NCI-H2107 (cell line): Measurements from ENCODE around the gene PCDH9.
A peak's percentile ranks its signal among the peaks of the same experiment; 100 is the strongest.

Experiments
- DNase-seq: peaks from one replicate; lab custom pipeline; 2025; lab: John Stamatoyannopoulos, UW

The PCDH9 gene

DNA sequence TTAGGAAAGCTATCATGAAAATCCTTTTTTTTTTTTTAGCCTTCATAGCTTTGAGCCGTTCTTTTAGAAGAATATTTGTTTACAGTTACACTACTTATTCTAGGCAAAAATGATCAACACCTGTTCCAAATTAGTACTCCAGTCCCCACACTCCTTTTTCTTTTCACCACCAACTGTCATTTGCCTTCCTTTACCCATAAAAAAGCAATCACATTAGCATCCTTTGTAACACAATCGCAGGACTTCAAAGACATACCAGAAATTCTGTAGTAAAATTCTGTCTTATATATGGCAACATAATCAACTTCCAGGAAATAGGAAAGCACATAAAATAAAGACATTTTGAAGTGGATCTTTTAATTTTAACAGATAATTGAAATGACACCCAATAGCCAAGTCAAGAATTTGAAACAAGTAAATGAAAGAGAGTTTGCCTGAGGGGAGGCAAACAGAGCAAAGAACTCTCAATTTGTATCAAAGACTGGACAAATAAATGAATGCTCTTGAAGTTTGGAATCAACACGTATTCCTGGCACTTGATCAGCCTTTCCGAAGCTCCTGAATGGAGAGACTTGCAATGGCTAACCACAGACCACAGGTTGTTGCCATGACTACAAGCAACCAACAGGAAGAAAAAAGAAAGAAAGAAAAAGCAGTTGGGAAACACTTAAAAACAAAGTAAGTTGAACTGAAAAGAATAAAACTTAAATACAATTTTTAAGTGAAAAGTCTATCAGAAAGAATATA, 206.8 kb downstream of the PCDH9 start:
- peak; percentile 41 for DNase-seq

DNA sequence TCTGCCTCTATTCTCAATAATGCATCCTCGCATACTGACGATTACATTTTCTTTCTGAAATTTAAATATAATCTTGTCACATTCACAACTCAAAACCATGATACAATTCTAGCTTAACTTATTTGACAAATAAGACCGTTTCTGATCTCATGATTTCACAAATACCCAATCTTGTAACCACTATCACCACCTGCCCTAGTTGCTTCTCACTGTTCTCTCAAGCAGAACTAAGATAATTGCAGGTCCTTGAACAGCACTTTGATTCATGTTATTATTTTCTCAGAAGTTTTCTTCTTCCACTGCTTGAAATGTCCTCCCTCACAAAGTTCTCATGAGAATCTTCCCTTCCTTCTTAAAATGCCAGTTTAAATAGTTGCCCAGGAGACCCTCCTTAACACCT, 211.4 kb downstream of the PCDH9 start:
- no peak for DNase-seq

DNA sequence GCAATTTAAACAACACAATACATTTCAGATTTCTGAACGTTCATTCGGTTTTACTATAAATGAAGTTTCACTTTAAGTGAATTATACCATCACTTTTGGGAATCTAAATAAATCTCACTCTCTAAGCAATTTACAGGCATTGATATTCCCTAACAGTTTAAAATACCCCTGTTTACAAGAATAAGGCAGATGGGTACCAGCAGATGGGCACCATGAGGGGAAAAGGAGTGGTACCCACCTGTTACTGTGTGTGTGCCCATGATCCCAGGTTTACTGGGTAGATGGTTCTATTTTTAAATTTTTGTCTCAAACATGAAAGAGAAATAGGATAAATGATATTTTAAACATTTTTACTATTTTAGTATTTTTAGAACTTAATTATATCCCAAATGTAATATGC, 212.9 kb downstream of the PCDH9 start:
- no peak for DNase-seq

DNA sequence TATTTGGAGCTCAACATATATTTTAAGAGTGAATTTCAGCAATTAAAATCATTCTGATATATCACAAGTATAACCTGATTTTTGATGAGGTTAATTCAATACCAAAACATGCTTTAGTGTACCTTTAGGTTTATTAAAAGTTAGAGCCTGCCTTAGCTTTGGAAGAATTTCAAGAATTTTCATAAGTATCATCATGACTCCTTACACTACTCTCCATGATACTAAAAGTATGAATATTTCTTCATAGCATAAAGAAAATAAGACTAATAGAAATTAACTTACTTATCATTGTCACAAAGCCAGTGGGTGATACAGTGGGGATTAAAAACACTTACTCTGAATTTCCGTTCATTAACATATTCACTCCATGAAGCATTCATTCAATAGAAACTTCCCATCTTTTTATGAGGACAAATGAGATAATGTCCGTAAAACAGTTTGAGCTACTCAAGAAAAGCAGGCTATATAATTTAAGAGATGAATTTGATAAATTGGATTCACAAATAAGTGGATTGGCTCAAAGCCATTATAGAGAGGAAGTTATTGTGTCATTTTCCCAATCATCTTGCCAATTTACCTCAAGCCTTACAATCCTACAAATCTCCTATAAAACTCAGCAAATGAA, 214.0 kb downstream of the PCDH9 start:
- DNase-seq = no peak

DNA sequence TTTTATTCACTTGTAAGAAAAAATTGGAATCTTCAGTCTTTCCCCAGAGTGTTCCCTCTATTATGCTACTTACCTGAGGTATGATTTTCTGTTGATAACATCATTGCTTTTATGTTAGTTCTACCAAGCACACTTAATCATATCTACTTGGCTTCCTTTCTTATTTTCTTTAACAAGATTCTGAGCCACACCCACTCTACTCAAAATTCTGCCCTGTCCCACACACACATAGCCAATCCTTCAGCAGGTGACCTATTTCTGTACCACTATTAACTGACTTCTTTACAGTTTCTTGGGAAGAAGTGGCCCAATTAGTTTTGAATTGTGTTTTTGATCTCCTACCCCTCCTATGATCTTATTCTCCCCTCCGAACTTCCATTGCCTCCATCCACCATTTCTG, 215.7 kb downstream of the PCDH9 start:
- no peak for DNase-seq

DNA sequence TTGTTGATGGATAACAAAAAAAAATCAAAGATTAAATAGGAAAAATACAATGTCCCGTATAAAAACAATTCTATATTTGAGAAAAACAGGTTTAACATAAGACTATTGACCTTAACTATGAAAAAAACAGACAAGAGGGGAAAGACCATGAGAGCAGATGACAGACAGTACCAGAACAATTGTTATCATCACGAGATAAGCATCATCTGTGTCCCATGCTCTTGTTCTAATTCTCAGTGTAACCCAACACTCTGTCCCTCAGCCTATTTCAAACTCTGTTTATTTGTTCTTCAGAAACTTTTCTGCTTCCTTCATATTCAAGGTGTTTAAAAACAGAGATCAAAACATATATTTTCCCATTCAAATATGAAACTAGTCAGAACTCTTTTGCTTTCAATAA, 216.4 kb downstream of the PCDH9 start:
- no peak for DNase-seq

DNA sequence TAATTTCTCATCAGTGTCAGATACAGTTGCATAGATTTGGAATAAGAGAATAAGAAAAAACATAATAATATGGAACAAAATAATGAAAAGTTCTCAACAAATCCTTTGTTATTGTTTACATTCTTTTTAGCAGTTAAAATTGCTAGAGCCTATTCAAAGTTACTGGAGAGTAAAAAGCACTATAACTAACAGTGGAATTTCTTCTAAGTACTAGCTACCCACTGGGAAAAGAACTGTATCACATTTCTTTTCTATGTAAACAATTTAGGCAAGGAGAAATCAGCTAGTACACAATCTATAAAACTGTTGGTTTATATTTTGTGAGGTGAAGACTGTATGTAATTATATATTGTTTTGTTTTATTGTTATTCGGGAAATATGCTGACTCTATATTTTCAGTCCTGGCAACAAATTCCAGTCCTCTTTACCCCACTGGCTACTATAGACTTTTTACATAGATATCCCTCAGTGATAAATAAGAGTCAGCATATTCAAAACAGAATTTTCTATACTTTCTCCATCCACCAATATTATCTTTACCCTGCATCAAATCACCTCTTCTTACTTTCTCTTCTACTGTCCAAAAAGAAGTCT, 222.0 kb downstream of the PCDH9 start:
- no peak for DNase-seq

DNA sequence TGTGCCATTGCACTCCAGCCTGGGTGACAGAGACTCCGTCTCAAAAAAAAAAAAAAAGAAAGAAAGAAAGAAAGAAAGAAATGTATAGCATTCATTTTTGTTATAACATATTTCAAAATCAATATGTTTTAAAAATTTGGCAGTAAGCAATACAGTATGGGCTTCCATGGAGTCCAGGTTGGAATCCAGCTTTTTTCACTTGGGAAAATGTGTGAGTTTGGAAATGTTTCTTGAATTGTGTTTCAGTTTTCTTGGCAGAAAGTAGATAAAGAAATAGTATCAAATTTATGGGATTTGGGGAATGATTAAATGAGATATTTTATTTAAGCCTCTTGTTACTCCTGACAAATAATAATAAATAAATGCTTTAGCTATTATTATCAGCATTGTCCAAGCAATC, 225.6 kb downstream of the PCDH9 start:
- DNase-seq = no peak

DNA sequence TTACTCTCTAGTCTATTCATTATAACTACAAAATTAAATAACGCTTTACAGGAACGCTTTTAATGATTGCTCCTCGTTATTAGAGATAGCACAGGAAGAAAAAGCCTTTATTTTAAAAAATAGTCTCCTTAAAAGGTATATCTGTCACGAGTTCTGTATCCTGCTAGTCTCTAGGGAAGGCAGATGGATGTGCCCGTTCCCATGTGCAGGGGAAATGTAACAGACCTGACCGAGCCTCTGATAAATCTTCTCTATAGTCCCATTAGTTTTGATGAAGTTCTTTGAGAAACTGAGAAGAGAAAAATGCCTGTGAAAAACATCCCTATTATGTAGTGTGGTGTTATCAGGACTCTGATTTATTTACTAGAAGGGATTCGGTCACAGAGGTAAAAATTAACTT, 226.4 kb downstream of the PCDH9 start:
- DNase-seq = no peak

DNA sequence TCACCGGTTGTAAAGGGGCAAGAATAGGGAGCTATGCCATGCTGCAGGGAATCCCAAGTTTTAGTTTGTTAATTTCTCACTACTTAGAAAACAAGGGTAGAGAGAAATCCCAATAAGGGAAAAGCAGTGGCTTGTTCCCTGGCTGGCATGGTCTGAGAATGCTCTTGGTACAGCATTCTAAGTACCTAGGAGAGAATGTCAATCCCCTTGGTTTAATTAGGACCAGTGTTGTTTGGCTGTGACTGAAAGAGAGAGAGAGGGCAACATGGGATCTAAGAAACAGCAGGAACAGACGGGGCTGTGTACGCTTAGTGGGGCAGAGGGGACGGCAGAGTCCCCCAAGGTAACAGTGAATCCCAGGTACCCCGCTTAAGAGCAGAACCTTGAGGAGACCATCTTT, 228.8 kb downstream of the PCDH9 start:
- no peak for DNase-seq

DNA sequence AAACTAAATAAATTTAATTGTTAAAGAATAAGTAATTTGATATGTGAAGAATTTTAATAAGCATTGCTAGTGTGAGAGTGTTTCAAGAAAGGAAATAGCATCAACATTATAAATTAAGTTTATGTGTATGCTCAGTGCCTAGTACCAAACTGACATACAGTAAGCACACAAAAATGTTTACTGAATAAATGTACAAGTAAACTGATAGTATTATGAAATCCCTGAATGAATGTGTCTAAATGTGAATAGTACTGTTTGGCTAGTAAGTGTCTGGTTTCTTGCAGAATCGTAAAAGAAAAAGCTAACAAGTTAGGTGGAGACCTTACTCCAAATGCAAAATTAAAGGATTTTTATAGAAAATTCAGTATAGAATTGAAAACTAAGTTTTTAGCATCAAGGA, 233.6 kb downstream of the PCDH9 start:
- no peak for DNase-seq

DNA sequence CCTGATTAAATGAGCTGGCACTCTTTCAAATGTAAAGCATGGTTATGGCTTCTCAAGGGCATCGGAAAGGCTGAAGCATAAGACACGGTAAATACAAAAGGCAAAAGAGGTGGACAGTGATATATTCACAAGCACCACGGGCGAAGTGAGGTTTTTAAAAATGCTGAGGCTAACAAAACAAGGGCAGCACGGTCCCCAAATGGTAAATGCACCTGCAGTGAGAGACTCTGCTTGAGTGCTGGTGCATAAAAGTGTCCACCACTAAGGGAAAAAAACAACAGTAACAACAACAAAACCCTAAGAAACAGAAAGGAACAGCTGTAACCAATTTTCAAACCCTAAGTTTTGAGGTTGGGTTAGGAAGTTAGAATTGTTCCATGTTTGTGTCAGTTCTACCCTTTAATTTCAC, 234.9 kb downstream of the PCDH9 start:
- no peak for DNase-seq

DNA sequence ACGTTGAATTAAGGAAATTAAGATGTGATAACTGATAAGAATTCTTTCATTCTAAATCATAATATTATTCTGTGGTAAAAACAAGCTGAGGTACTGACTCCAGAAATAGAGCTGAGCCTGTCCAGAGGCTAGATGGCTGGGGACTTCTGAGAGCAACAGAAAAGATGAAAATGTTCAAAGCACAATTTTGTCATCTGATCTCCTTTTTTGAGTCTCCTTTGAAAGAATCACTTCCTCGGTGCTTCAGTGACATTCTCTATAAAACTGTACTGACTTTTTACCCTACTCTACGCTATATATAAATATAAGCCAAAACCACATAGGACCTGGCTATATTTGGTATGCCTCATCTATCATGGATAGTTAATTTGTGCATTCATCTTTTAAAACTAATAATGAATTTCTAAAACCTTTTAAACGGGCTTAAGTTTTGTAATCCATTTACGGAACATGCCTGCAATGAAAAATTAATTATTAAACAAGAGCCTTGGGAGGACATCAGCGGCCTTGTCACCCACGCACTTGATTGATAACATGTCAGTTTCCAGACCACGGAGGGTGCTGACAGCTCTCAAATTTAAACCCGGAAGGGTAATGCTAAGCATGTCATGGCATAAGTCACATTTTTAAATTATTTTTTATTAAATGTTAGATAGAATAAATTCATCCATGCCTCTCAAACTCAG, 235.5 kb downstream of the PCDH9 start:
- no peak for DNase-seq

DNA sequence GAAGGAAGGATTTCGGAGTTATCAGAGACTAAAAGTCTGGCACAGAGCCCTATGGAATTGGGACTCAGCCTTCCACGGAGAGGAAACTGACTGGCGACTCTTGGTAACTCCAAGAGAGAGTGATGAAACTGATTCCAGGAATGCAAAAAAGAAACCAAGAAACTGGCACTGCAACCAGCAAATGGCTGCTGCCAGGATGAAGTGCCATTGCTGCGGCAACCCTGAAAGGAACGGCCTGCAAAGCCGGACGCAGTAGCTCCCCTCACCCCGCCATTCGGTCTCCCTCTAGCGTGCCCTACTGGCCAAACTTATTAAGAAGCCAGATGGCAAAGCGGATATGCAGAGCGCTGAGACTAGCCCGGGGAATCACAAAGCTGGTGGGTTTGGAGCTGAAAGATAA, 236.0 kb downstream of the PCDH9 start:
- DNase-seq = no peak

DNA sequence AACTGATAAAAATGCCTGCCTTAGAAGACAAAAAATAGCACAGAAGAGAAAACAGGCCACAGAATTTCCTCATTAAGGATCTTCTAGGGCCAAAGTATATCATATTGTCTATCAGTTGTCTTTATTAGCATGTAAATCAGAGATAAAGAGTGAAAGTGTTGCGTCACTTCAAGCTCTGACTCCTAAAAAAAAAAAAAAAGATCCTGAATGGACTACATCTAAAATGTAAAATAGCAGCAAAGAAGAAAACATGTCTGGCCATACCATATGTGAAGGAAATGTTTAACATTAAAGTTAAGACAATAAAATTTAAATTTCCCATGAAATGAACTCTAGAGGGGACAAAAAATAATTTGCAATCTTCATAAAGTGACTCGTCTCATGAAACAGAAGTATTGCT, 237.4 kb downstream of the PCDH9 start:
- no peak for DNase-seq

DNA sequence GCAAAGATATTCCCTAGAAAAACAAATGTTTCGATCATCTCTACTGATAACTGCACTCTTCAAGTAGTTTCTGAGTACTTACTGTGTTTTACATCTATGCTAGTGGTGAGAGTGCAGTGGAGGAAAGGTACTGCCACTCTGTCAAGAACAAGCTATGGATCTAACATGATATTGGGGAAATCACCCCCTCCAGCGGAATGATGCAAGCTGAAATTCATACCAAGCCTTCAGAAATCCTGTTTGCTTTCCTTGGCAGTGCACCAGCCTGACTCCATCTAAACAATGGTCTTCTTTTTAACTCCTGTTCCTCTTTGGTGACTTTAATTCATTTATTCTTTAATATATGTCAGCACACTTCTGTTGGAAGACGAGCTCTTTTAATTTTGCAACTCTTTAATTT, 238.0 kb downstream of the PCDH9 start:
- DNase-seq = no peak

DNA sequence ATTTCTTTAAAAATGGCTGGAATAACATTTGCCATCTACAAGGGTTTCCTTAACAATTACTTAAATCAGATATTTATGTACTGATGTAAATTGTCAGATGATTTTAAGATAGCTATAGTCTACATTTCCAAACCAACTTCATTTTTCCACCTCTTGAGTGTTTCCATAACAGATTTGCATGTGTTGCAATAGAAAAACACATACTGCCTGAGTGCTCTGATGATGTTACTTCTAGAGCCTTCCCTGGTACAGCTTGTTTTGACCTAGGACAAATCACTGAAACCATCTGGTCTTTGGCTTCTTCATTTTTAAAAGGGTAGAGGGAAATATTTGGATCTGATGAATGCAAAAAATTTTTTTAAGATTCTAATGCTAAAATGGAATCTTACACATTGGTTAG, 245.9 kb downstream of the PCDH9 start:
- DNase-seq = no peak

DNA sequence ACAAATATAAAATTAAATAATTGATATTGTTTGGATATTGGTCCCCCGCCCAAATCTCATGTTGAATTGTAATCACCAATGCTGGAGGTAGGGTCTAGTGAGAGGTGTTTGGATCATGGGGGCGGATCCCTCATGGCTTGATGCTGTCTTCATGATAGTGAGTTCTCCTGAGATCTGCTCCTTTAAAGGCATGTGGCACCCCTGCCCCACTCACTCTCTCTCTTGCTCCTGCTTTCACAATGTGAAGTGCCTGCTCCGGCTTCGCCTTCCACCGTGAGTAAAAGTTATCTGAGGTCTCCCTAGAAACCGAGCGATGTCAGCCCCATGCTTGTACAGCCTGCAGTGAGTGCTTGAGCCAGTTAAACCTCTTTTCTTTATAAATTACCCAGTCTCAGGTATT, 248.2 kb downstream of the PCDH9 start:
- DNase-seq = no peak

DNA sequence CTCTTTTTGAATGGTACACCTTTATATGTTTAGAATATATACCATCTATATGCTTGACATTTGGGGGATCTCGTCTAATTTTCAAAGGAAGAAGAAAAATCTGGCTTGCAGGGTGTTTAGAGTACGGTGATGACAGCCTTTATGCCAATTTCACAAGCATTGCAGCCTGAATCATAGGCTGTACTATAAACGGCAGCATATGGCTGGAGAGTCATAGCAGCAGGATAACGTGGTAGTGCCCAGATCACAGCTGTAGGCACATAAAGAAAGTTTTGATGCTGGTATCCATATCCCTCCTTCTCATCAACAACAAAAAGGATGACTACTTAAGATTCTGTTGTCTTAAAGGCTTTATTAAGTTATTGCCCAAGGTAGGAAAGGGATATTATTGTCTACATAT, 253.0 kb downstream of the PCDH9 start:
- no peak for DNase-seq

DNA sequence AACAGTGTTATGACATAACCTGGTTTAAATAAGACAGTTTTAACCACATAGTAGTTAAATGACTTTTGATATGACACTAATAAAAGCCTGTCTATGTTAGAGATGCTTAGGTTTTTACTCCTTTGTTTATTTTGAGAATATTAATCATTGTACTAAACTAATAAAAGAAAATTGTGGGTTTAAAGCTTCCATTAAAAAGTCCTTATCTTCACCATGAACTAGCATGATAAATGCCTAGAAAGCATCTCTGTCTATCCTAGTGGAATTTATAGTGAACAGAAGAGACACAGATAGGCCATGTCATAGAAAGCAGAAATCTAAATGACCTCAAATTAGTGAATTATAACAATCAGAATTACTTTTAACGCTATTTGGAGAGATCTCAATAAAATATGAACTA, 255.2 kb downstream of the PCDH9 start:
- DNase-seq = no peak

DNA sequence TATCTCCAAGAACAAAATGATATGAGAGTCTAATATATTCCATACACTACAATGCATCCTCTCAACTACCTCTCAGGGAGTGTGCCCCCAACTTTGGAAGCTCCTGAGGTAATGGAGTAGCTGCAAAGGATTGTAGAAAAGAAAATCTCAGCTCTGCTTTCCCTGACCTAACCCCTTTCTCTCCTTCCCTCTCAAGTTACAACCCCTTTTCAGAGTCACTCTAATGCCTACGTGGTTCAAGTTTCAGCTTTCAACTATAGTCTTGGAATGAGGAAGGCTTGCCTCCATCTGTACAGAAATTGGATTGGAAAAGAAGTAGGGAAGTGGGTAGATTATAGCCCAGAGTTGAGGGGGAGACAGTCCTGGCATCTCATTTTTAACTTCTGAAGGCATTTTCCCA, 256.0 kb downstream of the PCDH9 start:
- DNase-seq = no peak

DNA sequence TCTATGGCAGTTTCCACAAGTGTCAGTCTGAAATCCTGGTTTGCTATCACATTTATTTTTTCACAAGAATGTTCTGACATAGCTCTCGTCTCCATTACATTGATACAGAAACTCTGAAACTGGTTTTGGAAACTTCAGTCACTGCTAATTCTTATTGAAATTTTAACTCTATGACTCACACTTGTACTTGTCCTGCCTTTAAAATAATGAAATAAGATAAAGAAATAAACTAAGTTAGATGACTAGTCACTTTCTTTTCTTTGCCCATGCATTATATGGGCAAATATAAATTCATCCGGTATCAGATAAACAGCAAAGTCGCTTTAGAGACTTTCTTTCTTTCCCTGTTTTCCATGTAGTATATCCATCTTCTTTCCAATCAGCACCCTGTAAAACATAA, 257.5 kb downstream of the PCDH9 start:
- no peak for DNase-seq

DNA sequence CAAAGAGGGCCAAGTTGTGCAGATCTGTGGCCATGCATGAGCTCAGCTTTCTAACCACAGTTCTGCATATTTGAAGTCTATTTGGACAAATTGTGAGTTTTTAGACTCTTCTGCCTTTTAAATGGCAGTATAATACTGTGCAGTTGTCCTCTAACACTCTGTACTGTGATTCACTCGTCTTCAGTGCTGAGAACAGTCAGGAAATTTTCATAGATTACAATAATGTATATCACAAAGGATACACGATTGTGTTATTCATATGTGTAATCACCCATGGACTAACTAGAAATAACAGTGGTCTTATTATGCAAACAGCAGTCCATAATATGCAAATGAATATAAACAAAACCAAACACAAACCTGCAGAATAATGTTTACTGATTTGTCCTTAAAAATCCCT, 259.1 kb downstream of the PCDH9 start:
- no peak for DNase-seq
